ENCODE results near the gene HORMAD1.
"Not testable (repeated sequence)": the region's sequence is repeated elsewhere in the genome, so short reads cannot be mapped to it uniquely, and the experiment has no call there.

Gene HORMAD1

DNA sequence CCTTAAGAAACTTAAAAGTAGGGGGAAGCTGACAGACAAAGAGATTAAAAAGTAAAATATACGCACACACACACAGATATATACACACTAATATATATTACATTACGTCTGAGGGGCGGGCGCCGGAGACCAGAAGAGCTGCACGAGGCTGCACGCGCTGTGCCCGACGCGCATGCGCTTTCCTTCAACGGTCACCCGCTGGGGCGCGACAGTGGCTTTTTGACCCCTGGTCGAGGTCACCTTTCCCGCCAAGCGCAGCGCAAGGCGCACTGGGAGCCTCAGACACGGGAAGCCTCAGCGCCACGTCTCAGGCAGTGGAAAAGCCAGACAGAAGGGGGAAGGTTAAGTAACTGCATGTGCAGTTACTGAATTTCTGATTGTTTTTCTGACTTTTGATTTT lies at the start of gene HORMAD1:
HORMAD1 (minus strand) TSS at position 193 of the 400 bp plus-strand sequence. CDS start 1,390 bp downstream, outside the sequence.
- DNase-seq = no peak

GRCh38 chr1:150767704-150768103 lies 47.0 kb upstream of the HORMAD1 start:
- not testable (repeated sequence) for DNase-seq

DNA sequence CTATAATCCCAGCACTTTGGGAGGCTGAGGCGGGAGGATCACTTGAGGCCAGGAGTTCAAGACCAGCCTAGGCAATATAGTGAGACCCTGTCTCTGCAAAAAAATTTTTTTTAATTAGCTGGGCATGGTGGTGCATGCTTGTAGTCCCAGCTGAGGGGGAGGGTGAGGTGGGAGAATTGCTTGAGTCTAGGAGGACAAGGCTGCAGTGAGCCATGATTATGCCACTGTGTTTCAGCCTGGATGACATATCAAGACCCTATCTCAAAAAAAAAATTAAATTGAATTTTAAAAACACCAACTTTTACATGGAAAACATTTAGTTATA lies 45.2 kb upstream of the HORMAD1 start:
- peak; percentile 5 for DNase-seq

GRCh38 chr1:150765296-150765976 lies 44.7 kb upstream of the HORMAD1 start, which contains the start of gene CTSS:
CTSS (minus strand) TSS chr1:150765778; CDS start chr1:150764763, 1,015 bp downstream.
- no peak for DNase-seq

- no peak for DNase-seq
These were observed 44.0 kb upstream of the HORMAD1 start for GRCh38 chr1:150764617-150765101.

DNA sequence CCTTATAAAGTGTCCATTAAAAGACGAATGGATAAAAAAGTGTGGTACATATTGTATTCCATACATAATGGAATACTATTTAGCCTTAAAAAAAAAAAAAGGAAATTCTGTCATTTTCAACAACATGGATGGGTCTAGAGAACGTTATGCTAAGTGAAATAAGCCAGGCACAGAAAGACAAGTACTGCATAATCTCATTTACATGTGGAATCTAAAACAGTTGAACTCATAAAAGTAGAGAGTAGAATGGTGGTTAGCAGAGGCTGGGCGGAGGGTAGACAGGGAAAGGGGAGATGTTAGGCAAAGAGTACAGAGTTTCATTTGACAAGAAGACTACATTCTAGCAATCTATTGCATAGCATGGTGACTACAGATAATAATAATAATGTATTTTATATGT lies 42.3 kb upstream of the HORMAD1 start:
- no peak for DNase-seq

DNA sequence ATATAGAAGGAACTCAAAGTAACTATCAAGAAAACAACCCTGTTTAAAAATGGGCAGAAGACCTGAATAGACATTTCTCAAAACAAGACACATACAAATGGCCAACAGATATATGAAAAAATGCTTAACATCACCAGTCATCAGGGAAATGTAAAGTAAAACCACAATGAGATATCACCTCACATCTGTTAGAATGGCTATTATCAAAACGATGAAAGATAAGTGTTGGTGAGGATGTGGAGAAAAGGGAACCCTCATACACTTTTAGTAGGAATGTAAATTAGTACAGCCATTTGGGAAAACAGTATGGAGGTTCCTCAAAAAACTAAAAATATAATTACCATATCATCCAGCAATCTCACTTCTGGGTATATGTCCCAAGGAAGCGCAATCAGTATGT lies 41.9 kb upstream of the HORMAD1 start:
- DNase-seq = no peak

- DNase-seq = no peak
These were observed 41.1 kb upstream of the HORMAD1 start for GRCh38 chr1:150761801-150762200.

GRCh38 chr1:150760013-150760412 lies 39.3 kb upstream of the HORMAD1 start:
- DNase-seq = no peak

DNA sequence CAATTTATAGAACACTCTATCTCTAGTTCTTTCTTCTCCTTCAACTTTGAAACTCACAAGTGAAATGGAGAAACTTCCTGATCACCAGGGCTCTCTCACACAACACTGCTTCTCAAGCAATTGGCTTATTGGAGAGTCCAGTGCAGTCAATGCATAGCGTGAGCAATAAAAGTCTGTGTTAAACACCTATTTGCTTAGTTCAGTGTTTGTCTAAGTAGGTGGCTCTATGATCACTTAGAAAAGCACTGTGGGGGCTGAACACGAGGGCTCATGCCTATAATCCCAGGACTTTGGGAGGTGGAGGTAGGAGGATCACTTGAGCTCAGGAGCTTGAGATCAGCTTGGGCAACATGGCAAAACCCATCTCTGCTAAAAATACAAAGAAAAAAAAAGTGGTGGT lies 32.7 kb upstream of the HORMAD1 start:
- no peak for DNase-seq

GRCh38 chr1:150751443-150751842 lies 30.7 kb upstream of the HORMAD1 start:
- DNase-seq = no peak

- DNase-seq = no peak
These were observed 29.1 kb upstream of the HORMAD1 start for GRCh38 chr1:150749720-150750311.

- no peak for DNase-seq
These were observed 28.4 kb upstream of the HORMAD1 start for GRCh38 chr1:150748878-150749719.

GRCh38 chr1:150730130-150730721 lies 9.5 kb upstream of the HORMAD1 start:
- DNase-seq = no peak

DNA sequence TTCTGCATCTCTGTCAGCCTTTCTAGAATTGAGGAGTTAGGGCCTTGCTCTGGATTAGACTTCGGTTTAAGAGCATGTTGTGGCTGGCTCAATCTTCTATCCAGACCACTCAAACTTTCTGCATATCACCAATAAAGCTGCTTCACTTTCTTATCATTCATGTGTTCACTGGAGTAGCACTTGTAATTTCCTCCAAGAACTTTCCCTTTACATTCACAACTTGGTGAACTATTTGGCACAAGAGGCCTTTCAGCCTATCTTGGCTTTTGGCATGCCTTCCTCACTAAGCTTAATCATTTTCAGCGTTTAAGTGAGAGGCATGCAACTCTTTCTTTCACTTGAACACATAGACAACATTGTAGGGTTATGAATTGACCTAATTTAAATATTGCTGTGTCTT lies 3.6 kb upstream of the HORMAD1 start:
- no peak for DNase-seq

- DNase-seq = no peak
These were observed 597 bp downstream of the HORMAD1 start for GRCh38 chr1:150720098-150720497.

GRCh38 chr1:150718225-150718891 lies 2.3 kb downstream of the HORMAD1 start:
- no peak for DNase-seq

DNA sequence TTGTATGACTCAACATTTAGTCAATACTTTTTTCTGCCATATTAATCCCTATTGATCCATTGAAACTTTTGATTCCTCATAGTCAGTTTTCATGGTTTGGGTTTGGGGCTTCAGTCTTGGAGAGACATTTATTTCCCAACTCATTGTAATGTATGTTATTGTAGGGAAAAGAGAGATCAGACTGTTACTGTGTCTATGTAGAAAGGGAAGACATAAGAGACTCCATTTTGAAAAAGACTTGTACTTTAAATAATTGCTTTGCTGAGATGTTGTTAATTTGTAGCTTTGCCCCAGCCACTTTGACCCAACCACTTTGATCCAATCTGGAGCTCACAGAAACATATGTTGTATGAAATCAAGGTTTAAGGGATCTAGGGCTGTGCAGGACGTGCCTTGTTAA lies 11.7 kb downstream of the HORMAD1 start:
- not testable (repeated sequence) for DNase-seq

GRCh38 chr1:150708595-150708994 lies 12.1 kb downstream of the HORMAD1 start:
- DNase-seq = peak; percentile 54

GRCh38 chr1:150706091-150706490 lies 14.6 kb downstream of the HORMAD1 start:
- DNase-seq = no peak

DNA sequence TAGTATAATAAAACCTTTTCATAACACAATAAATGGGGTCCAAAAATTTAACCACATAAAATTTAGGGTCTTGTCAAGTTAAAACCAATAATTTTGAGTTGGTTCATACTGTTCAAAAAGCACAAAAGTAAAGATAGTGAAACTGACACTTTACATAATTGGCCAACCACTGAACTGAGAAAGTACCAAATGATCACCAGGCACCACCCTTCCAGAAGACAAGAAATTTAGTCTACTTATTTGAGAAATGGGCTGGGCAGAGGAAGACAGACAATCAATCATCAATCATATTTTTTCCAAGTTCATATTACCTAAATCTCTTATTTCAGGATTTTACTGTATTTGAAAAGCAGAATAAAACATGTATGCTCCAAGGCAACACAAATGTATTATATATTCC lies 17.3 kb downstream of the HORMAD1 start:
- no peak for DNase-seq
